NCI-H446 (cell line): ENCODE results near the gene LRRC14B.
A peak's percentile ranks its signal among the peaks of the same experiment; 100 is the strongest.

Experiments
- DNase-seq, 2 experiments: peaks; one replicate each; lab custom pipeline; 2025; lab: John Stamatoyannopoulos, UW

LRRC14B gene

DNA sequence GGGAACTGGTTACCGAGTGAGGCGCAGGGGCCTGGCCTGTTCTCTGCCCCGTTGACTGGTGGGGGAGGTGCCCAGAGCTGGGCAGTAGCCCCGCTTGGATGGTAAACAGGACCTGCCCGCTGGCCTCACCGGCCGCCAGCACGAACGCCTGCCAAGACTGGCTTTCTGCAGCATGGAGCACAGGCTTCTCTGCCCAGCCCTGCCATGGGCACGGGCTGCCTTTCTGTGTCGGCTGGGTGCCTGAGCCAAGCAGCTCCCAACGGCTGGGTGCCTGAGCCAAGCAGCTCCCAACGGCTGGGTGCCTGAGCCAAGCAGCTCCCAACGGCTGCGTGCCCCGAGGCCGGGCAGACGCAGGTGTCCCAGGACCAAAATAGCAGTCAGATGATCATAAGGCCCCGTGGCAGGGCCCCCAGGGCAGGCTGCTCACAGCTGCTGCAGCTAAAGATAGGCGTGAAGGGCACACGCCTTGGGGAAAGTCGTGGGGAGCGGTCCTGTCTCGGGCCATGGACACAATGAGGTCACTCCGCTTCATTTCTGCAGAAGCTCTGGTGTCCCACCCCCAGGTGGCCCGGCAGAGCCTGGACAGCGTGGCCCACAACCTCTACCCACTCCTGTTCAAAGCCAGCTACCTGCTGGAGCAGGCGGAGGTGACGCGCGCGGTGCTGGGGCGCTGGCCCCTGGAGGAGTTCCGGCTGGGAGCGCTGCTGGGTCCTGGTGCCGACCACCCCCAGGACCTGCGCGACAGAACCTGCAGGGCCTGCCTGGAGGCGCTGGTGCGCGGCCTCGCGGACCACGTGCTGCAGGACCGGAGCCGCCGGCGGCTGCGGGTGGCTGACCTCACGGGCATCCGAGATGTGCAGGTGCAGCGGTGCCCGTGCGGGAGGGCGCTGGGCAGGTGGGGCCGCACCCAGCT lies at the start of gene LRRC14B:
TSS of gene LRRC14B (plus strand) at position 460 of the 913 bp plus-strand sequence. CDS start at position 504, 44 bp downstream.
- DNase-seq = peak in 1 of 2 experiments; percentile 84

DNA sequence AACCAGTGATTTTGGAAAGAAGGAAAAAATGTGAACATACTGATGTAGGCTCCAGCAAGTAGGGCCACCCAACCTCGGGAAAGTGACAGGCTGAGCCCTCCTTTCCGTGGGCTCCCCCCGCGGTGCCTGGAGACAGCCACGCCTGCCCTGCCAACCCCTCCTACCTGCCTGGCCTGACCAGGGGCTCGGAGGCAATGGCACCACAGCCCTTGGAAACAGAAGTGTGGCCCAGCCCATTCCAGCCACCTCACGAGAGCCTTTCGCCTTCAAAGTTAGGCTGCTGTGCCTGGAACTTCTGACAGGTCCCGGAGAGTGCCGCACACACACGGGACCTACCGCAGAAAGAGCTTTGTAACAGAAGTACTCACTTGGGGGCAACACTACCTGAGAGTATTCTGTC lies 49.5 kb upstream of the LRRC14B start:
- DNase-seq = no peak

DNA sequence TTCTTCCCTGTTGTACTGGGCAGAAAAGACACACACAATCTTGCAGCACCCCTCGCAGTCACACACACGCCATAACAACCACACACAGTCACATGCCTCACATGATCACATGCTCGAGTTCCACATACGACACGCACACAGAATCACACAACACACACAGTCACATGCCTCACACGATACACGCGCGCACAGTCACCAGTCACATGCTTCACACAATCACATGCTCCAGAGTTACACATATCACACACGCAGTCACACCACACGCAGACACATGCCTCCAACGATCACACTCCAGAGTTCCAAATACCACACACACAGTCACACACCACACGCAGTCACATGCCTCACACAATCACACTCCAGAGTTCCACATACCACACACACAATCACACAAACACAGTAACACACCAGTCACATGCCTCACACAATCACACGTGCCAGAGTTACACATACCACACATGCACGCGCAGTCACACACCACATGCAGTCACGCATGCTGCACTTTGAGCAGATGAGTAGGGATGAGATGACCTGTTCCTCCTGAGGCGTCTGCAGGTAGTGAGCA lies 49.0 kb upstream of the LRRC14B start:
- no peak for DNase-seq

- no peak for DNase-seq
Observed at GRCh38 chr5:143041-143440, 48.3 kb upstream of the LRRC14B start.

DNA sequence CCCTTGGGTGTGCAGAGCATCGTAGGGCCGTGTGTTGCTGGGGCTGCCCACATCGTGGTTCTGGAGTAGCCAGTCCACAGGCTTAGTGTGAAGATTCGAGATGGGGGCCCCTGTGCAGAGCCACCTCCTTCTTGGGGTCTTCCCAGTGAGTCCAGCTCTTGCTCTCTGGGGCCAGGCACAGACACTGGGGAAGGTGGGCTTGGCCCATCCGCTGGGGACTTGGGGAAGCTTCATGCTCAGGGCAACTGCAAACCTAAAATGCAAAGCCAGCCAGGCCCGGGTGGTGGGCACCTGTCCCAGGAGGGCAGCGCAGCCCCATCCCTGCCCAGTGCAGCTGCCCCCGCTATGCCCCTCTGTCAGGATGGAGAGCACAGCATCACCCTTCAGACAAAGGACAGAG lies 46.4 kb upstream of the LRRC14B start:
- no peak for DNase-seq

GRCh38 chr5:145585-146323 lies 45.5 kb upstream of the LRRC14B start:
- DNase-seq = no peak

- DNase-seq = no peak
Observed at GRCh38 chr5:147751-148150, 43.5 kb upstream of the LRRC14B start.

GRCh38 chr5:149745-150485 lies 41.4 kb upstream of the LRRC14B start:
- peak; percentile 83 to 90 for DNase-seq

GRCh38 chr5:150746-151145 lies 40.5 kb upstream of the LRRC14B start:
- DNase-seq = peak; percentile 79

GRCh38 chr5:152077-152476 lies 39.2 kb upstream of the LRRC14B start:
- no peak for DNase-seq

GRCh38 chr5:153256-153655 lies 38.0 kb upstream of the LRRC14B start:
- no peak for DNase-seq

DNA sequence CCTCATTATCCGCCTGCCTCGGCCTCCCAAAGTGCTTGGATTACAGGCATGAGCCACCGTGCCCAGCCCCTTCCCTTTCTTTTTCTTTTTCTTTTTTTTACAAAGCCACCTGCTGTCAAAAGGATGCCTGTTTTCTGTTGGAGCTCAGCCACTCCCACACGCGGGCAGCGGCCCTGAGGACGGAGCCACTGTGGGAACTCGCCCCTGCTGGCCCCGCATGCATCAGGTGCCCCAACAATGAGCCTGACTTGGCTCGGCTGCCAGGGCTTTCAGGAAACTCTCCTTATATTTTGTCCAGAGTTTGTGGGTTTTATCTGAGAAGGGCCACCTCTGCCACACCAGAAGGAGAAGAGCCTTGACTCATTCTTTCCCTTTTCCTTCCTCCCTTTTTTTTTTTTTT lies 37.1 kb upstream of the LRRC14B start:
- no peak for DNase-seq

DNA sequence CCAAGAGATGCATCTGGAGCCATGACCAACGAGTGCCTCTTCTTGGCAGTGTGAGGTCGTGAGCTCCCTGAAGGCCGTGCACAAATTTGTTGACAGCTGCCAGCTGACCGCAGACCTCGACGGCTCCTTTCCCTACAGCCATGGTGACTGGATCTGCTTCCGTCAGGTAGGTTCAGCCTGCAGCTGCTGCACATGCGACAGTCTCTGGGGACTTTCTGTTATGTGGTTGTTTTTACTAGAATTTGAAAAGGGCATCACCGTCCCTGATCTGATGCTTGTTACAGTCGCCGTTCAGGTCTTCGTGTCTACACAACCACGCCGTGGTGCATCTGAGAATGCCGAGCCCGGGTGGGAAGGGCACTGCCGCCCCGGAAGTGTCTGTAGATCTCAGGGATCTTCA lies 36.5 kb upstream of the LRRC14B start:
- no peak for DNase-seq

- no peak for DNase-seq
Observed at GRCh38 chr5:155651-156410, 35.5 kb upstream of the LRRC14B start.

- DNase-seq = no peak
Observed at GRCh38 chr5:156411-157072, 34.8 kb upstream of the LRRC14B start.

- DNase-seq = no peak
Observed at GRCh38 chr5:157126-157715, 34.1 kb upstream of the LRRC14B start.

DNA sequence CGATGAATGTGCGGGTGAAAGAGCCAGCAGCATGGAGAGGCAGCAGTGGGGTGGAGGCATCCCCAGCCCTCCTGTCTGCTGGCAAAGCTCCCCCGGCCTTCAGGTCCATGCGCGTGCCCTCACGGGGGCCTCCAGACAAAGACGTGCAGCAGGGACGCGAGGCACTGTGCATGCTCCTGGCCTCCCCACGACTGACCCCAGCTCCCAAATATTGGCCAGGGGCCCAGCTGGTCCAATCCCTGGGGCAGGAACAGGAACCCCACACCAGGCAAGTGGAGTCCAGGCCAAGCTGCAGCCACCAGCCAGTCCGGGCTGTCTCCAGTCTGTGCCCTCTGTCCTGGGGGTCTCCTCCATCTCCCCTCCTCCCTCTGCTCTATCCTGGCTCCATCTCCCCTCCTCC lies 33.5 kb upstream of the LRRC14B start:
- no peak for DNase-seq

GRCh38 chr5:158807-159447 lies 32.4 kb upstream of the LRRC14B start:
- no peak for DNase-seq

- DNase-seq = no peak
Observed at GRCh38 chr5:159448-160172, 31.7 kb upstream of the LRRC14B start.
